ENCODE results near the gene BTNL2. TPM values are rescaled to one million over a fixed set of nuclear protein-coding genes. Genes with fewer than 3 reads are reported as not detected.

BTNL2 gene
- total RNA-seq, 4 donors from 2014 or later, result 3.6 to 3.8 TPM; not detected in 2

GRCh38 chr6:32375739-32376529 is 31.0 kb downstream of the BTNL2 start:
- Histone ChIP-seq H3K27ac (peak overlapping the region in 1 of 4 donors; percentile 62), H3K4me3 (no peak overlapping the region), H3K27me3 (no peaks in the 10 kb centered on the region), H3K9me3 (peaks cover 0 to 3% (median 0%) of the 10 kb centered on the region in 4 donors), H3K36me3 (no peaks in the 10 kb centered on the region), H3K4me1 (peaks cover 0 to 8% (median 0%) of the 10 kb centered on the region in 4 donors)
- TF ChIP-seq, protein P1, sequence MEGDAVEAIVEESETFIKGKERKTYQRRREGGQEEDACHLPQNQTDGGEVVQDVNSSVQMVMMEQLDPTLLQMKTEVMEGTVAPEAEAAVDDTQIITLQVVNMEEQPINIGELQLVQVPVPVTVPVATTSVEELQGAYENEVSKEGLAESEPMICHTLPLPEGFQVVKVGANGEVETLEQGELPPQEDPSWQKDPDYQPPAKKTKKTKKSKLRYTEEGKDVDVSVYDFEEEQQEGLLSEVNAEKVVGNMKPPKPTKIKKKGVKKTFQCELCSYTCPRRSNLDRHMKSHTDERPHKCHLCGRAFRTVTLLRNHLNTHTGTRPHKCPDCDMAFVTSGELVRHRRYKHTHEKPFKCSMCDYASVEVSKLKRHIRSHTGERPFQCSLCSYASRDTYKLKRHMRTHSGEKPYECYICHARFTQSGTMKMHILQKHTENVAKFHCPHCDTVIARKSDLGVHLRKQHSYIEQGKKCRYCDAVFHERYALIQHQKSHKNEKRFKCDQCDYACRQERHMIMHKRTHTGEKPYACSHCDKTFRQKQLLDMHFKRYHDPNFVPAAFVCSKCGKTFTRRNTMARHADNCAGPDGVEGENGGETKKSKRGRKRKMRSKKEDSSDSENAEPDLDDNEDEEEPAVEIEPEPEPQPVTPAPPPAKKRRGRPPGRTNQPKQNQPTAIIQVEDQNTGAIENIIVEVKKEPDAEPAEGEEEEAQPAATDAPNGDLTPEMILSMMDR (IDR thresholded peaks at IDR 0.05), result no peak
- TF ChIP-seq POLR2A (IDR thresholded peaks at IDR 0.05), result no peak
- no peak for DNase-seq

DNA sequence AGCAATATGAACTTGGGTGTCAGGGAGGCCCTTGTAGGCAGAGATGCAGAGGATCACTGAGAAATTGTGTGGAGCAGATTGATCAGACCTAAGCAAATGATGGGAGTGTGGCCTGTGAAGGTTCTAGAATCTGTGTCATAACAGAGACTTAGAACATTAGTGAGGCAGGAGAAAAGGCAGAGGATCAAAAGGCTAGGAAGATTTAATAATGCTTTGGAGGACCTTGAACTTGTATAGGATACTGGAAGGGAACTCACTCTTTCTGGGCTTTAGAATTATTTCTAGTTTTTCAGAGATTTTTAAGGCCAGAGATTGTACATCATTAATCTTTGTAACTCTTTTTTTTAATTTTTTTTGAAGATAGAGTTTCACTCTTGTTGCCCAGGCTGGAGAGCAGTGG is 35.2 kb downstream of the BTNL2 start, which contains the start of gene TSBP1:
Gene TSBP1, minus strand, starts transcription at position 101 of the 400 bp plus-strand sequence. CDS start 197 bp downstream, outside the sequence.
- TF ChIP-seq, protein P1 (IDR thresholded peaks at IDR 0.05), result no peak
- TF ChIP-seq POLR2A (IDR thresholded peaks at IDR 0.05), result no peak
- Histone ChIP-seq H3K9me3 (no peaks in the 10 kb centered on the region), H3K36me3 (no peaks in the 10 kb centered on the region), H3K4me1 (peaks cover 0 to 8% (median 0%) of the 10 kb centered on the region in 4 donors), H3K4me3 (no peak within 1 kb of the TSS), H3K27me3 (no peaks in the 10 kb centered on the region), H3K27ac (no peak within 1 kb of the TSS)
- no peak for DNase-seq

DNA sequence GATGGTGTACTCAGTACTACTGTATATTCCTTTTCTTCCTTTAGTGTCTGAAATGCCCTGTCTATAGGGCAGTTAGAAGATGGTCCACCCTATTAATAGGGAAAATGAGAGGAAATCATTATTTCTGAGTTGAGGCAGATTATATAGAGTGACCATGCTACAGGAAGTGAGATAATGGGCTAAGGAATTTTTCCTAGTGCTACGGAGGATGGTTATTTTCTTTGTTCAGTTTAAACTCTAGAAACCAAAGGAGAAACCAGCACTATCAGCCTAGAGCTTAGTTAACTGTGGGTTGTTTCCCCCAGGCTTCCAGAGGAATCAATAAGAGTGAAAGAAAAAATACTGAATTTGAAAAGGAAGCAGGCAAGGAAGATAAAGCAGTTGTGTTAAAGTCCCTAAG is 35.8 kb downstream of the BTNL2 start:
- no peaks in the 10 kb centered on the region for H3K36me3 ChIP-seq

DNA sequence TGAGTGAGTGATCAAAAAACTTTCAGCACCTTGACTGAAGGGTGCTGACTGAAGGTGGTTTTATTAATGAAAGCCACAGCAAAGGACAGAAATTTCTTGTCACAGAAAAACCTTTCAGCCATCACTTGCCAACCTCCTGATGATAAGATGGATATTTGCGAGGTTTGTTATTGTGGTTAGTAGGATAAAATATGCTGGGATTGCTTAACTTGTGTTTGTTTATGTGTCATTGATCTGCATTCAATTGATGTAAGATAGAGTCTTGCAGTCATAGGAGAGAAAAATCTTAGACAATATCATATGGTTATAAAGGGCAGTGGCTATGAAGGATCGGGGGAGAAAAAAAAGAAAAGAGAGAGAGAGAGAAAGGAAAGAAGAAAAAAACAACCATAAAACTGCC is 36.5 kb downstream of the BTNL2 start:
- H3K27me3 ChIP-seq, result no peaks in the 10 kb centered on the region
- no peak for DNase-seq
- no peaks in the 10 kb centered on the region for H3K4me1 ChIP-seq
- no peaks in the 10 kb centered on the region for H3K36me3 ChIP-seq
- H3K9me3 ChIP-seq, result no peaks in the 10 kb centered on the region
- TF ChIP-seq POLR2A (IDR thresholded peaks at IDR 0.05), result no peak
- TF ChIP-seq, protein P1 (IDR thresholded peaks at IDR 0.05), result no peak
- no peak overlapping the region for H3K4me3 ChIP-seq
- no peak overlapping the region for H3K27ac ChIP-seq

More for the DNA sequence above, 35.8 kb downstream of the BTNL2 start:
- no peak overlapping the region for H3K4me3 ChIP-seq
- H3K4me1 ChIP-seq, result peaks cover 0 to 3% (median 0%) of the 10 kb centered on the region in 4 donors
- no peaks in the 10 kb centered on the region for H3K9me3 ChIP-seq
- no peak for TF ChIP-seq POLR2A (IDR thresholded peaks at IDR 0.05)
- TF ChIP-seq, protein P1 (IDR thresholded peaks at IDR 0.05), result no peak
- H3K27me3 ChIP-seq, result no peaks in the 10 kb centered on the region
- no peak overlapping the region for H3K27ac ChIP-seq
- no peak for DNase-seq

DNA sequence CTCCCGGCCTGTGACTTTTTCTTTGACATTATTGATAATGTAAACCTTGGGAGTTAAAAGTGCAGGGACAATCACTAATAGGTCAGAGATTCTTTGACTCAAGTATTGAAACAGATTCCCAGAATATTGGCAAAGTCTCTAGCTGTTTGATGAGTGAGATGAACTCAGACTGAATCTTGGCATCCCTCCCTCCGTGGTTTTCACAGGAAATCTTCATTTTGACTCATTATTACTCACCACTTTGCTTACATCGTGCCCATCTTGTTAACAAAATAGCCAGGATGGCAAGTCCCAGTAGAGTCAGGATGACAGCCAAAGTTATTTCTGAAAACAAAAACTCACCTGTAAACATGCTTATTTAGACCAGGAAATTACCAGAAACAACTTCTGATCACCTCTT is 37.3 kb downstream of the BTNL2 start:
- Histone ChIP-seq H3K27me3 (no peaks in the 10 kb centered on the region), H3K27ac (no peak overlapping the region), H3K4me1 (no peaks in the 10 kb centered on the region), H3K36me3 (no peaks in the 10 kb centered on the region), H3K4me3 (no peak overlapping the region), H3K9me3 (no peaks in the 10 kb centered on the region)
- no peak for DNase-seq
- TF ChIP-seq POLR2A (IDR thresholded peaks at IDR 0.05), result no peak
- TF ChIP-seq, protein P1 (IDR thresholded peaks at IDR 0.05), result no peak
